Stomach smooth muscle (tissue), 2 donors: ENCODE data around the gene PAN2.

ENCODE experiments used
- H3K27ac ChIP-seq: one replicate; pipeline ENCODE4 v1.7.0; 2013; ENCODE audit warnings: mild to moderate bottlenecking, low read length, inconsistent platforms
- H3K27me3 ChIP-seq, 2 donors: one replicate each; pipeline ENCODE4 v1.7.0; 2013; ENCODE audit warnings: low read length in 2 of 2; ENCODE audit not compliant: insufficient read depth in 2 of 2, control insufficient read depth in 1 of 2
- H3K36me3 ChIP-seq, 2 donors: one replicate each; pipeline ENCODE4 v1.7.0; 2013; ENCODE audit warnings: low read length in 2 of 2; ENCODE audit not compliant: control insufficient read depth in 2 of 2, insufficient read depth in 2 of 2
- H3K4me1 ChIP-seq: one replicate; pipeline ENCODE4 v1.7.0; 2013; ENCODE audit warnings: low read length; ENCODE audit not compliant: control insufficient read depth, insufficient read depth
- H3K4me3 ChIP-seq, 2 donors: one replicate each; pipeline ENCODE4 v1.7.0; 2013; ENCODE audit warnings: low read length in 2 of 2
- H3K9ac ChIP-seq, 2 donors: one replicate each; pipeline ENCODE4 v1.7.0; 2013; ENCODE audit warnings: low read length in 2 of 2, mild to moderate bottlenecking in 1 of 2
- H3K9me3 ChIP-seq, 2 donors: one replicate each; pipeline ENCODE4 v1.7.0; 2013; ENCODE audit warnings: low read length in 2 of 2; ENCODE audit not compliant: control insufficient read depth in 2 of 2
- donor health status: healthy.
- donor health status: Pancreatic carcinoma.

Gene PAN2

DNA sequence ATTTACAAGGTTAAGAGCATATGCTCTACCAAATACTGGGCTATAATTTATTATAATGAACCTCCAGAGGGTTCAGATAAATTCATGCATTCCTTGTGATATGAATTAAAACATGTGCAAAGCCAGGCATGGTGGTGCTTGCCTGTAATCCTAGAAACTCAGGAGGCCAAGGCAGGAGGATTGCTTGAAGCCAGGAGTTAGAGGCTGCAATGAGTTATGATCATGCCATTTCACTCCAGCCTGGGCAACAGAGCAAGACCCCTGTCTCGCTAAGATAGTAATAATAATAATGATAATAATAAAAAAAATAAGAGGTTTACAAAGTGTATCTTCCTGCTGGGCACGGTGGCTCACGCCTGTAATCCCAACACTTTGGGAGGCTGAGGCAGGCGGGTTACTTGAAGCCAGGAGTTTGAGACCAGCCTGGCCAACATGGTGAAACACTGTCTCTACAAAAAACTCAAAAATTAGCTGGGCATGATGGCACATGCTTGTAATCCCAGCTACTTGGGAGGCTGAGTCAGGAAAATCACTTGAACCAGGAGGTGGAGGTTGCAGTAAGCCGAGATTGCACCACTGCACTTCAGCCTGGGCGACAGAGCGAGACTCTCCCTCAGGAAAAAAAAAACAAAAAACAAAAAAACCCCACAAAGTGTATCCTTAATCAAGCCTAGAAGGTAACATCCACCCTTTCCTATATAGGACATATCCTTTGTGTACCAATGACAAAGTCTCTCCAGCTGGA, 26.4 kb downstream of the PAN2 start:
- Histone ChIP-seq H3K27ac (no peak overlapping the region), H3K4me1 (no peaks in the 10 kb centered on the region), H3K27me3 (no peaks in the 10 kb centered on the region), H3K9ac (no peak overlapping the region), H3K9me3 (no peaks in the 10 kb centered on the region), H3K36me3 (peaks cover 6 to 26% of the 10 kb centered on the region in 2 donors), H3K4me3 (no peak overlapping the region)

- Histone ChIP-seq H3K27me3 (no peaks in the 10 kb centered on the region), H3K36me3 (peaks cover 0 to 15% of the 10 kb centered on the region in 2 donors), H3K9ac (no peak overlapping the region), H3K27ac (no peak overlapping the region), H3K9me3 (no peaks in the 10 kb centered on the region), H3K4me1 (peaks cover 14% of the 10 kb centered on the region), H3K4me3 (no peak overlapping the region)
Observed at GRCh38 chr12:56304872-56305590, 28.8 kb downstream of the PAN2 start.

DNA sequence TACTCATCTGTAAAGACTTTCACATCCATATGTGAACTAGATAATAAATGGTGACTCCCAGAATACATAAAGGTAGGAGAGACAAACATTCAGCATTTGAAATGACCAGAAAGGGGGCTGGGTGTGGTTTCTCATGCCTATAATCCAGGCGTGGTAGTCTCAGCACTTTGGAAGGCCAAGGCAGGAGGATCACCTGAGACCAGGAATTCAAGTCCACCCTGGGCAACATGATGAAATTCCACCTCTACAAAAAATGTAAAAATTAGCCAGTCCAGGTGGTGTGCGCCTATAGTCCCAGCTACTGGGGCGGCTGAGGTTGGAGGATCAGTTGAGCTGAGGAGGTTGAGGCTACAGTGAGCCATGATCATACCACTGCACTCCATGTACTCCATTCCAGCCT, 29.5 kb downstream of the PAN2 start:
- Histone ChIP-seq H3K9ac (no peak overlapping the region), H3K4me1 (peaks cover 18% of the 10 kb centered on the region), H3K27ac (no peak overlapping the region), H3K9me3 (no peaks in the 10 kb centered on the region), H3K36me3 (peaks cover 0 to 14% of the 10 kb centered on the region in 2 donors), H3K4me3 (no peak overlapping the region), H3K27me3 (no peaks in the 10 kb centered on the region)

DNA sequence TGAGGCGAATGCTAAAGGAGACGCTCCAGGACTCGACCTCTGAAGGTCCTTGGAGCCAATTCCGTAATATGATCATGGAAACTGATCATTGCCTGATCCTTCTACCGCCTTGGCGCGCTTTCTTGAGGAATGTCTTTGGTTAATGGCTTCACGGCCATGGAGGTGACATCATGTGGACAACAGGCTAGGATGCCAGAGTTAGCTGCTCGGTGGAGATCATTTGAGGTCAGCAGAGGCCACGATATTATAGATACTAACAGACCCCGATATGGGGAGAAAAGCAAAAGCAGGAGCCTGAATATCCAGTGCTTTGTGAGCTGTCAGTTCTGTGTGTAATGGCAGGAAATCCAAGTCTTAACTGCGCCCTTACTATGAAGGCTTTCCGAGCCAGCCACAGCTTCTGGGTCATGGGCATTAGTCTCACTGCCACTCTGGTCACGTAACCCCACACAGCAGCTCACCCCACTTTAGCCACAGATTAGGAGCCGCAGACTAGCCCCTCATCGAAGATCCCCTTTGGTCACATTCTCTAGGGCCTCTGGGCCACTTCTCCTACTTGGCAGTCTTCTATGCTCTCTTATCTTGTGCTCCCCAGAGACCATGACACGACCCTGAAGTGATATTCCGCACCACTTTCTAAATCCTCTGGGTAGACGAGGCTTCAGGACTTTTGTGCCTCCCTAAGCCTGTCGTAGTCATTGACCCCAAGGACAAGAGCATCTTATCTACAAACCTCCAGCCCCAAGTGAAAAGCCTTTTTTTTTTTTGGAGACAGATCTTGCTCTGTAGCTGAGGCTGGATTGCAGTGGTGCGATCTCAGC, 32.9 kb downstream of the PAN2 start:
- H3K4me1 ChIP-seq: peaks cover 29% of the 10 kb centered on the region
- H3K36me3 ChIP-seq: peaks cover 0 to 6% of the 10 kb centered on the region in 2 donors
- no peaks in the 10 kb centered on the region for H3K9me3 ChIP-seq

DNA sequence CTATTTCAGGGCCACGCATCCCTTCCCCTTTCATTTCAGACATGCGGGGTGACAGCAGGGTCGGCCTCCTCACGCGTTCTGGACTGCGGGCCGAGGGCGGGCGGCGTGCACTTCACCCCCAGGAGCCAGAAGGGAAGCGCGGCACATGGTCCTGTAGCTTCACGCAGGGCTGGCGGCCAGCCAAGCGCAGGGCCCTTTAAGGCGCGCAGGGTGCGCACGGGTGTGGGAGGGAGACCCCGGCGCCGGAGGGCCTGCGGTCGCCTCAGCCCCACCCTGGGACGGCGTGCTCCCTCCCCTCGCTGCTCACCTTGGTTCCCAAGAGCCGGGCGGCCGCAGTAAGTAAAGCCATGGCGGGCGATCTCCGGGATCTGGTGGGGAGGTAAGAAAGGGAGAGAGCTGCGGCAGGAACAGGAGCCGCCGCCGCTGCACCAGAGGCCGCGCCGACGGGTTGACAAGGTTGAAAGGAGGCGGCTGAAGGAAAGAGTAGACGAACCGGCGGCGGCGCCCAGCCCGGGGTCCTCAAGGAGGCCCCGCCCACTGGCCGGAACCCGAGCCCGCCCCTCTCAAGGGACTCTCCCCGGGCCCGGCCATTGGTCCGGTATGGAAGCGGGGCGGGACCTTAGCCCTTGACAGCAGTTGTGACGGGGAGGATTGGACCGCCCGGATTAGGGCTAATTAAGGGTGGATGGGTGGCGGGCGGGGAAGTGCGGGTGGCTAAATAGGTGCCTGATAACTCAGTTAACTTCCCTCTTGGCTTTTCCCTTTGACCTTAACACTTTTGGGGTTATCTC, 33.8 kb downstream of the PAN2 start, which contains the start of gene CS:
TSS of gene CS (minus strand) at position 478 of the 791 bp plus-strand sequence. CDS start at position 349, 129 bp downstream.
- H3K9ac ChIP-seq: peak within 1 kb of the TSS; percentile 84 to 94
- H3K27me3 ChIP-seq: no peaks in the 10 kb centered on the region
- peaks cover 29% of the 10 kb centered on the region for H3K4me1 ChIP-seq
- no peaks in the 10 kb centered on the region for H3K9me3 ChIP-seq
- H3K27ac ChIP-seq: peak within 1 kb of the TSS; percentile 97
- peak within 1 kb of the TSS; percentile 85 to 96 for H3K4me3 ChIP-seq
- peaks cover 0 to 3% of the 10 kb centered on the region in 2 donors for H3K36me3 ChIP-seq

More for the DNA sequence above, 32.9 kb downstream of the PAN2 start:
- Histone ChIP-seq H3K27ac (peak overlapping the region; percentile 97), H3K4me3 (peak overlapping the region; percentile 85 to 96), H3K9ac (peak overlapping the region; percentile 84 to 94), H3K27me3 (no peaks in the 10 kb centered on the region)

DNA sequence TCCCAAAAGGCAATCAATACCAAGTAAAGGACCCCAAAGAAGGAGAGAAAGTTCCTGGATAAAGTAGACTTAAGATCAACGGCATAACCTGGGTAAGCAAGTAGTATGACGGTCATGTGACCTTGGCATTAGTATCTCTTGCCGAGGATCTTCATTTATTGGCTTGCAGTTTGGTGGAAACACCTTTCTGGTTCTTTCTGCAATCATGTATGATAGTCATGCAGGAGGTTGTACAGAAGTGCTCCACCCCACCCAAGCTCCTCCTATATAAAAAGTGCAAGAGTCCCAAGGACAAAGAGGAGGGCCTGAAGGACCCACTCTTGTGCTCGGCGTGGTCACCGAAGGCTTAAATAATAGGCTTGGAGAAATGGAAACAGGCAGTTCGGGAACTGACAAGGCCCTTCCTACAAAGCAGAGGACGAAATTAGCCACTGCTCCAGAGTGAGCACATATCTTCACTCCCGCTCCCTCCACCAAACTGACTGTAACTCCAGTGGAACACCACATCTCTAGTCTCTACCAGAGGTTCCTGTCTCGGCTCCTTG, 34.4 kb downstream of the PAN2 start:
- Histone ChIP-seq H3K9ac (peak overlapping the region; percentile 50 to 85), H3K27ac (peak overlapping the region; percentile 97), H3K9me3 (no peaks in the 10 kb centered on the region), H3K4me3 (peak overlapping the region; percentile 82 to 96), H3K27me3 (no peaks in the 10 kb centered on the region), H3K4me1 (peaks cover 29% of the 10 kb centered on the region), H3K36me3 (peaks cover 2 to 3% of the 10 kb centered on the region in 2 donors)

DNA sequence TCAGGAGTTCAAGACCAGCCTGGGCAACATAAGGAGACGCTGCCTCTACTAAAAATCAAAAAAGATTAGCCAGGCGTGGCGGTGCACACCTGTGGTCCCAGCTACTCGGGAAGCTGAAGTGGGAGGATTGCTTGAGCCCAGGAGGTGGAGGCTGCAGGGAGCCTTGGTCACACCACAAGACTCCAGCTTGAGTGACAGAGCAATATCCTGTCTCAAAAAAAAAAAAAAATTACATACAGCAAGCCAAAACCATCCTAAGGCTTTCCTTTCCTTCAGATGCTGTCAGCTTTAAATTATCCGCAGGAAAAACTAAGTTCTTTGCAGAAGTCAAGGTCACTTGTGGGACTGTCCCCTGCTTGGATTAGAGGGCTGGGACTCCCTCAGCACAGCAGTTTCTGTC, 35.0 kb downstream of the PAN2 start:
- H3K27ac ChIP-seq: peak overlapping the region; percentile 97
- no peaks in the 10 kb centered on the region for H3K27me3 ChIP-seq
- H3K4me3 ChIP-seq: peak overlapping the region; percentile 82 to 96
- H3K4me1 ChIP-seq: peaks cover 29% of the 10 kb centered on the region
- no peaks in the 10 kb centered on the region for H3K9me3 ChIP-seq
- H3K36me3 ChIP-seq: peaks cover 0 to 2% of the 10 kb centered on the region in 2 donors
- peak overlapping the region; percentile 50 to 85 for H3K9ac ChIP-seq

DNA sequence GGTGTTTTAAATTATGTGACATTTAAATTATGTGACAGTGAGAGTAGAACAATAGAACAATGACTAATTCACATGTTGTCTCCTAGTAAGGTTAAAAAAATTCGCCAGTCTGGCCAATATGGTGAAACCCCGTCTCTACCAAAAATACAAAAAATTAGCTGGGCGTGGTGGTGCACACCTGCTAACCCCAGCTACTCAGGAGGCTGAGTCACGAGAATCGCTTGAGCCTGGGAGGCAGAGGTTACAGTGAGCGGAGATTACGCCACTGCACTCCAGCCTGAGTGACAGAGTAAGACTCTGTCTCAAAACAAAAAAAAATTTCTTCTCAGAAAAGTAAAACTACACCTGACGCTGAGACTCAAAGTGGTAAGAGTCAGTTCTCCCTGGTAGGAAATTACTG, 36.4 kb downstream of the PAN2 start:
- H3K27me3 ChIP-seq: no peaks in the 10 kb centered on the region
- no peak overlapping the region for H3K27ac ChIP-seq
- H3K36me3 ChIP-seq: peaks cover 0 to 2% of the 10 kb centered on the region in 2 donors
- no peak overlapping the region for H3K9ac ChIP-seq
- H3K9me3 ChIP-seq: no peaks in the 10 kb centered on the region
- peaks cover 29% of the 10 kb centered on the region for H3K4me1 ChIP-seq
- no peak overlapping the region for H3K4me3 ChIP-seq

DNA sequence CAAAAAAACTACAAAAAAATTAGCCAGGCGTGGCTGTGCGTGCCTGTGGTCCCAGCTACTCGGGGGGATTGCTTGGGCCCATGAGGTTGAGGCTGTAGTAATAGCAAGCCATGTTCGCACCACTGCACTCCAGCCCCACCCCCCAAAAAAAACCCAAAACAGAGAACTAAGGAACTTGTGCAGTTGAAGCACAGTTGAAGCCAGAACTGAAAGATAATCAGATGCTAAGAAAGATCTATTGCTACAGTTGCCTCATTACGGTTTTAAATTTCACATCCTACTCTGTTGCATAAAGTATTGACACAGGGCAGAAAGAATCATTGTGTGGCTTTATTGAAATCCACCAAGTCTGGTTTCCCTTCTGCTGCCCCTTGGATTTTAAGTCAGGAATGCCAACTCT, 37.5 kb downstream of the PAN2 start:
- peak overlapping the region in 1 of 2 donors; percentile 10 for H3K9ac ChIP-seq
- H3K27ac ChIP-seq: no peak overlapping the region
- H3K4me3 ChIP-seq: no peak overlapping the region
- H3K36me3 ChIP-seq: peaks cover 5% of the 10 kb centered on the region in 2 donors
- H3K4me1 ChIP-seq: peaks cover 26% of the 10 kb centered on the region
- H3K27me3 ChIP-seq: no peaks in the 10 kb centered on the region
- no peaks in the 10 kb centered on the region for H3K9me3 ChIP-seq
